Lower leg skin (tissue), 4 donors: ENCODE measurements around the gene GPR68. TPM values are rescaled to one million over a fixed set of nuclear protein-coding genes. Genes with fewer than 3 reads are reported as not detected.

ENCODE experiments used
- DNase-seq, 2 donors: peaks; one replicate each; pipeline ENCODE4 v3.0.0-alpha.2; 2019; ENCODE audit warnings: low spot score in 2 of 2
- H3K4me3 ChIP-seq: fragments of 200-600 bp; sonication (generic); 2 replicates; pipeline ENCODE4 v1.5.1; 2017; ENCODE audit warnings: mild to moderate bottlenecking, low read depth; ENCODE audit not compliant: poor library complexity, severe bottlenecking
- POLR2A ChIP-seq, 2 donors: fragments of 450-650 bp; IDR thresholded peaks; one replicate each; pipeline ENCODE4 v1.6.1; 2016 to 2017; ENCODE audit warnings: antibody characterized with exemption in 2 of 2, mild to moderate bottlenecking in 1 of 2, moderate library complexity in 1 of 2
- WGBS, 2 donors: methylation state at CpG; one replicate each; pipeline ENCODE4 v1.1.5; 2018; 5-methylcytosine and 5-hydroxymethylcytosine counted together
- intact Hi-C: fragments of 100-400 bp; cut with DNase I; formaldehyde crosslinking; loops from one replicate; pipeline ENCODE4 v1.15.0; 2023; ENCODE audit warnings: low total_unique reads
- total RNA-seq, 4 donors: library from RNA; depleted of rRNA; stranded (reverse); fragments of >200 nt; gene quantifications; one replicate each; pipeline ENCODE4 v1.1.0, GENCODE V29; 2016
- TF ChIP-seq, protein P1 (sequence below), 3 donors: fragments of 450-650 bp; IDR thresholded peaks; one replicate each; pipeline ENCODE4 v1.5.1; 2016; ENCODE audit warnings: antibody characterized with exemption in 3 of 3, mild to moderate bottlenecking in 3 of 3, moderate library complexity in 2 of 3

The GPR68 gene
- total RNA-seq, 4 donors from 2014 or later: 1.3 to 4.1 (median 3.2) TPM

DNA sequence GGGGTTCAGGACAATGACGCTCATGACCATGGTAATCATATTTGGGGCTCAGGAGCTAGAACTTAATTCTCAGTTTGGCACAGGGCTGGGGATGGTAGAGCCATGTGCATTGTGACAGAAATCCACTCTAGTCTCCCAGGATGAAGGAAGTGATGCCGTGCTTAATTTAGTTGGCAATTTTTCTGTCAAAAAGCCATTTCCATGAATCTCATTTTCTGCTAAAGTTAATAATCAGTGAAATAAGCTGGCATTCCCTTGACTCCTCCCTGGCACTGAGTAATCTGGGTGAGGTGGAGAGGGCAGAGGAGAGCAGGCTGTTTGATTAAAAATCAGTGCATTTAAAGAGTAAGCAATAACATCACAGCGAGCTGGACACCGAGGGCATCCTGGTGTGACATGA is 45.0 kb upstream of the GPR68 start:
- intact Hi-C loops: loop anchor here (5.0 kb wide), 1 partner anchor 392 kb away; no protein-coding TSS in a partner anchor
- no peak overlapping the region for H3K4me3 ChIP-seq
- no peak for DNase-seq
- 93 to 97% methylated on average over 4 of the region's 4 CpGs for WGBS, 2 donors
- TF ChIP-seq, protein P1, sequence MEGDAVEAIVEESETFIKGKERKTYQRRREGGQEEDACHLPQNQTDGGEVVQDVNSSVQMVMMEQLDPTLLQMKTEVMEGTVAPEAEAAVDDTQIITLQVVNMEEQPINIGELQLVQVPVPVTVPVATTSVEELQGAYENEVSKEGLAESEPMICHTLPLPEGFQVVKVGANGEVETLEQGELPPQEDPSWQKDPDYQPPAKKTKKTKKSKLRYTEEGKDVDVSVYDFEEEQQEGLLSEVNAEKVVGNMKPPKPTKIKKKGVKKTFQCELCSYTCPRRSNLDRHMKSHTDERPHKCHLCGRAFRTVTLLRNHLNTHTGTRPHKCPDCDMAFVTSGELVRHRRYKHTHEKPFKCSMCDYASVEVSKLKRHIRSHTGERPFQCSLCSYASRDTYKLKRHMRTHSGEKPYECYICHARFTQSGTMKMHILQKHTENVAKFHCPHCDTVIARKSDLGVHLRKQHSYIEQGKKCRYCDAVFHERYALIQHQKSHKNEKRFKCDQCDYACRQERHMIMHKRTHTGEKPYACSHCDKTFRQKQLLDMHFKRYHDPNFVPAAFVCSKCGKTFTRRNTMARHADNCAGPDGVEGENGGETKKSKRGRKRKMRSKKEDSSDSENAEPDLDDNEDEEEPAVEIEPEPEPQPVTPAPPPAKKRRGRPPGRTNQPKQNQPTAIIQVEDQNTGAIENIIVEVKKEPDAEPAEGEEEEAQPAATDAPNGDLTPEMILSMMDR (IDR thresholded peaks at IDR 0.05): no peak
- no peak for TF ChIP-seq POLR2A (IDR thresholded peaks at IDR 0.05)

DNA sequence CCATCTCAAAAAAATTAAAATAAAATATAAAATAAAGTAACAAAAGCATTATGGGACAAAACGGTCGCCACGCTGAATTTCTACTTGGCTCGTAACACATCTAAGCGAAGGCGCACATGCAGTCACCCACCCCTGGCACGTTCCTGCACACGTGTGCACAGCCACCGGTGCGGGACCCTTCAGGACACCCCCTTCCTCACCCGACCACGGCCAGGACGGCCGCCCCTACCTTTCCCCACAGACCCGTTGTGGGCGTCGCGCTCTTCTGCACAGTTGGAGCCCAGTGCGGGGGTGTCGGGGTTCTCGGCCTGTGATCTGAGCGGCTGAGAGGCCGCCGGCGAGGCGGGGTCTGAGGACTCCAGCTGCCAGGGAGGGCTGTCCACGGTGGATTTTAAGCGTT is 44.4 kb upstream of the GPR68 start:
- intact Hi-C loops: loop anchor here (5.0 kb wide), 1 partner anchor 392 kb away; no protein-coding TSS in a partner anchor
- no peak overlapping the region for H3K4me3 ChIP-seq
- WGBS, 2 donors: 93 to 94% methylated on average over 28 of the region's 28 CpGs

DNA sequence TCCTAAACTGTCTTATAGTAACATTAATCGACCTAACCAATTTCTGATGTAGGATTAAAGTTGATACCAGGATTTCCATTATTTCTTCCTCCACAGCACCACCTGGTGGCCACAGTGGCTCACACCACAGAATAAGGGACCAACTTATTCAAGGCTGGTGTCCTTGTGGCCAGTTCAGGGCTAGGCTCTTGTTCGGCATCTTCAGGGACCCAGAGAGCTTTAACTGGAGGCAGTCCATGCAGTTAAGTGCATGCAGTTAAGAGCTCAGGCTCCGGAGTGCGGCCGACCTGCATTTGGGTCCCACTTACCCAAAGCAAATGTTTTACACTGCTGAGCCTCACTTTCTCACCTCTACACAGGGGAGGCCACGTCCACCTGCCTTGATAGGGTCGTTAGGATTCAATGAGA is 42.0 kb upstream of the GPR68 start:
- DNase-seq: peak; percentile 75 to 95
- intact Hi-C loops: loop anchor here (2.0 to 5.0 kb wide), 2 partner anchors 110 to 389 kb away; no protein-coding TSS in a partner anchor
- 43 to 47% methylated on average over 7 of the region's 7 CpGs for WGBS, 2 donors
- H3K4me3 ChIP-seq: no peak overlapping the region
- TF ChIP-seq, protein P1 (IDR thresholded peaks at IDR 0.05): peak in 1 of 3 donors; percentile 83
- TF ChIP-seq POLR2A (IDR thresholded peaks at IDR 0.05): no peak

More for the DNA sequence above, 44.4 kb upstream of the GPR68 start:
- no peak for DNase-seq
- no peak for TF ChIP-seq POLR2A (IDR thresholded peaks at IDR 0.05)
- TF ChIP-seq, protein P1 (IDR thresholded peaks at IDR 0.05): no peak

DNA sequence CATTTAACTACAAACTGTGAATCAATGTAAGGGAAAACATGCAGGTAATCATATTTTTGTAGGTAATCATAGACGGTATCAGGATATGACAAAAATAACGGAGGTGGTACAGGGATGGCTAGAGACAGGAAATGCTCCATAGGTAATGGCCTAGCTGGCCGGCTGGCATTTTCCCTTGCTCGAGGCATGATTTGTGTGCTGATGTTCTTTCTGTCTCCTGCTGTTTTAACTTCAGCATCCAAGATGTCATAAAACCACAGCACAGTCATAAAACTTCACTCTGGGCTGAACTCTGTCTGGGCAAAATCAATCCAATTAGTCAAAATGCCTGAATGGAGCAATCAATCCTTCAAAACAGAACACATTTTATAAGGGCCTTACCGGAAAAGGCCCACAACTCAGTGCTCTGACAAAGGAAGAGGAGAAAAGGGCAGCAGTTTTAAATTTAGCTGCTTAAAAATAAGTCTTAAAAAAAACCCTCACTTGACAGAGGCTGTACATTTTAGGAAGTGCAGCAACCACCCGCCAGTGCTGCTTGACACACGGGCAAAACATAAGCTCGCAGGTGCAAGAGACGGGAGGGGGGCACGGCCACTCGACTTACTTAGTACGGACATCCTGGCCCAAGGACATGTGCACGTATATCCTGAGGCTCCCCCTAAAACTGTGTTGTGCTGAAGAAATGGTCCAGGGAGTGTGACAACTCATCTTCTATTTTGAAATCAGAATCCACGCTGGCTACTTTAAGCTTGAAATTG is 40.5 kb upstream of the GPR68 start:
- DNase-seq: no peak
- intact Hi-C loops: loop anchor here (5.0 kb wide), 1 partner anchor 388 kb away; no protein-coding TSS in a partner anchor
- WGBS, 2 donors: 74 to 75% methylated on average over 14 of the region's 14 CpGs
- H3K4me3 ChIP-seq: no peak overlapping the region
- no peak for TF ChIP-seq POLR2A (IDR thresholded peaks at IDR 0.05)
- TF ChIP-seq, protein P1 (IDR thresholded peaks at IDR 0.05): no peak

DNA sequence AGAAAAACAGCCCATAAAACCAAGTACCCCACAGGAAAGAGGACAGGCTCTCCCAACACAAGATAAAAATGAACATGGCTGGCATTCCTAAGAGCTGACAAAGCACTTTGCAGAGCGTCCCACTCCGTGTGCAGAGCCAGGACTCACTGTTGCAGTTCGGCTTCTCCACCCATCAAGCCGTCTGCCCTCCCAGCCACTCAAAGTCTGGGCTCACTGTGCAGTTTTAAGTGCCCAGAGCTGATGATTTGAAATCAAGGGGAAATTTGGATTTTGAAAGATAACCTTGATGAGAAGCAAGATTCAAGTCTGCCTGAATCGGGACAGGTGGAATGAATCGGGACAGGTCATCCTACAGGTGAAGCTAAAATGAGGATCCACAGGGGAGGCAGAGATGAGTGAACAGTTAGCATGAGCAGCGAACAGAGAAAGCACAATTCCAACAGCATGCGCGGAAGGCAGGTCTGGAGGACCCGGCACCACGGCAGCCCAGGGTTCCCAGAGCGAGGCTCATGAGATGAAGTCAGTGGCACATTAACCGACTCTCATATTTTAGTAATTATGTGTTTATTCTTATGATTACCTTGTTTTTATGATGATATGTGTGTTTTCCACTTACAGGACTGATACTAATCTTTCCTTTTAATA is 39.8 kb upstream of the GPR68 start:
- intact Hi-C loops: no loop called here
- WGBS, 2 donors: 62 to 66% methylated on average over 13 of the region's 13 CpGs
- no peak for DNase-seq
- TF ChIP-seq, protein P1 (IDR thresholded peaks at IDR 0.05): no peak
- TF ChIP-seq POLR2A (IDR thresholded peaks at IDR 0.05): no peak
- no peak overlapping the region for H3K4me3 ChIP-seq
